SK-N-SH treated with all-trans-retinoic acid at 6 μM for 48 hours (cell line): ENCODE measurements around the gene RGS4.

ENCODE experiments used
- ATAC-seq: fragments of 200-7000 bp; cut with Tn5 transposase; 3 replicates; pipeline ENCODE4 v1.9.1; 2020; ENCODE audit warnings: mild to moderate bottlenecking, moderate library complexity
- ARNTL ChIP-seq: fragments of 450-650 bp; formaldehyde crosslinking; IDR thresholded peaks from 2 replicates; pipeline ENCODE4 v1.5.0; 2020; ENCODE audit warnings: low read depth, mild to moderate bottlenecking, moderate library complexity, borderline replicate concordance
- BACH2 ChIP-seq: fragments of 250-450 bp; sonication (Bioruptor Pico); IDR thresholded peaks from 2 replicates; pipeline ENCODE4 v1.9.0; 2021; ENCODE audit warnings: mild to moderate bottlenecking, borderline replicate concordance
- CSDC2 ChIP-seq: fragments of 250-450 bp; sonication (Bioruptor Pico); IDR thresholded peaks from 2 replicates; pipeline ENCODE4 v1.5.0; 2020; ENCODE audit warnings: mild to moderate bottlenecking, moderate library complexity
- ESRRG ChIP-seq: fragments of 250-450 bp; sonication (Bioruptor Pico); IDR thresholded peaks from 2 replicates; pipeline ENCODE4 v1.6.1; 2021; ENCODE audit warnings: mild to moderate bottlenecking
- GLIS3 ChIP-seq: fragments of 250-450 bp; sonication (Bioruptor Pico); IDR thresholded peaks from 2 replicates; pipeline ENCODE4 v1.5.0; 2020; ENCODE audit warnings: mild to moderate bottlenecking, moderate library complexity
- ISL1 ChIP-seq: fragments of 250-450 bp; sonication (Bioruptor Pico); IDR thresholded peaks from 2 replicates; pipeline ENCODE4 v2.1.2; 2022; ENCODE audit warnings: mild to moderate bottlenecking, moderate library complexity
- OSR1 ChIP-seq: fragments of 250-450 bp; sonication (Bioruptor Pico); IDR thresholded peaks from 2 replicates; pipeline ENCODE4 v1.8.0; 2022; ENCODE audit warnings: moderate library complexity, mild to moderate bottlenecking, inconsistent platforms
- PPARA ChIP-seq: fragments of 250-450 bp; sonication (Bioruptor Pico); IDR thresholded peaks from 2 replicates; pipeline ENCODE4 v1.5.0; 2020; ENCODE audit warnings: mild to moderate bottlenecking, borderline replicate concordance
- RARB ChIP-seq: fragments of 250-450 bp; sonication (Bioruptor Pico); IDR thresholded peaks from 2 replicates; pipeline ENCODE4 v1.8.0; 2021; ENCODE audit warnings: mild to moderate bottlenecking, moderate library complexity
- SNAI2 ChIP-seq: fragments of 250-450 bp; sonication (Bioruptor Pico); IDR thresholded peaks from 2 replicates; pipeline ENCODE4 v1.5.0; 2020; ENCODE audit warnings: mild to moderate bottlenecking, moderate library complexity
- TCF4 ChIP-seq: fragments of 250-450 bp; sonication (Bioruptor Pico); IDR thresholded peaks from 2 replicates; pipeline ENCODE4 v1.8.0; 2021; ENCODE audit warnings: mild to moderate bottlenecking, moderate library complexity, borderline replicate concordance
- TOX ChIP-seq: fragments of 250-450 bp; sonication (Bioruptor Pico); IDR thresholded peaks from 2 replicates; pipeline ENCODE4 v1.8.0; 2021; ENCODE audit warnings: mild to moderate bottlenecking, moderate library complexity, borderline replicate concordance
- ZC3H10 ChIP-seq: fragments of 250-450 bp; sonication (Bioruptor Pico); IDR thresholded peaks from 2 replicates; pipeline ENCODE4 v1.5.1; 2021; ENCODE audit warnings: mild to moderate bottlenecking, moderate library complexity
- ZFP3 ChIP-seq: fragments of 250-450 bp; sonication (Bioruptor Pico); IDR thresholded peaks from 2 replicates; pipeline ENCODE4 v1.5.0; 2020; ENCODE audit warnings: mild to moderate bottlenecking, moderate library complexity
- ZFP30 ChIP-seq: fragments of 450-650 bp; formaldehyde crosslinking; IDR thresholded peaks from 2 replicates; pipeline ENCODE4 v1.5.0; 2022; ENCODE audit warnings: mild to moderate bottlenecking, moderate library complexity
- ZNF565 ChIP-seq: fragments of 450-650 bp; formaldehyde crosslinking; conservative IDR thresholded peaks from 2 replicates; pipeline ENCODE4 v1.5.0; 2020; ENCODE audit warnings: low read depth, mild to moderate bottlenecking, moderate library complexity
- ZNF70 ChIP-seq: fragments of 450-650 bp; formaldehyde crosslinking; IDR thresholded peaks from 2 replicates; pipeline ENCODE4 v1.5.0; 2020; ENCODE audit warnings: mild to moderate bottlenecking, moderate library complexity
- ZNF8 ChIP-seq: fragments of 450-650 bp; formaldehyde crosslinking; IDR thresholded peaks from 2 replicates; pipeline ENCODE4 v1.5.0; 2020; ENCODE audit warnings: mild to moderate bottlenecking, moderate library complexity
- TF ChIP-seq, protein P1 (sequence below): fragments of 250-450 bp; sonication (Bioruptor Pico); IDR thresholded peaks from 2 replicates; pipeline ENCODE4 v1.5.1; 2021; ENCODE audit warnings: mild to moderate bottlenecking, moderate library complexity
- TF ChIP-seq, protein P2 (sequence below): fragments of 250-450 bp; sonication (Bioruptor Pico); IDR thresholded peaks from 2 replicates; pipeline ENCODE4 v1.8.0; 2020; ENCODE audit warnings: mild to moderate bottlenecking, moderate library complexity, borderline replicate concordance
- TF ChIP-seq, protein P3 (sequence below): fragments of 250-450 bp; sonication (Bioruptor Pico); IDR thresholded peaks from 2 replicates; pipeline ENCODE4 v1.8.0; 2021; ENCODE audit warnings: low read depth, mild to moderate bottlenecking, moderate library complexity, borderline replicate concordance
- TF ChIP-seq, protein P4 (sequence below): fragments of 250-450 bp; sonication (Bioruptor Pico); IDR thresholded peaks from 2 replicates; pipeline ENCODE4 v1.5.0; 2020; ENCODE audit warnings: mild to moderate bottlenecking, moderate library complexity
- TF ChIP-seq, protein P5 (sequence below): fragments of 250-450 bp; sonication (Bioruptor Pico); IDR thresholded peaks from 2 replicates; pipeline ENCODE4 v1.5.1; 2020; ENCODE audit warnings: low read depth, mild to moderate bottlenecking, moderate library complexity

Gene RGS4

DNA sequence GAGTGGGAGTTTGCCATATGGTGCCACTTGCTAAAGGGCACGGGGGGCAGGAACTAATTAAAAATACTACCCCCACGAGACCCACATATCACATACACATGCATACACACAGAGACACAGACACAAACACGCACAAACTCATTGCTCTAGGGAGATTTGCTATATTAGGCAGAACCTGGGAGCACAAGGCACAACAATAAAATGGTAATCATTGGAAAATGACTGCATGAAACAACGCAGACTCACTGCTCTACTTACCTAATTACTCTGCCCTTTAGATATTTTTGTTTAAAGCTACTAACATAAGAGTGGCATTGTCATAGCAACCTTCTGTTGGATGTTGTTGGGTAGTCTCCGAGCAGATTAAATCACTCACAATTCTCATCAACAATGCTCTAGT, 20.3 kb upstream of the RGS4 start:
- TF ChIP-seq ZNF565 (CRISPR knock-in tag) (no peak), TCF4 (CRISPR knock-in tag) (0 out of 2 replicates have a peak, but pooled peaks have one; percentile 16), ZFP30 (CRISPR knock-in tag) (no peak)
- ATAC-seq, result peak; percentile 22; the same call in 2 of the 3 replicates

DNA sequence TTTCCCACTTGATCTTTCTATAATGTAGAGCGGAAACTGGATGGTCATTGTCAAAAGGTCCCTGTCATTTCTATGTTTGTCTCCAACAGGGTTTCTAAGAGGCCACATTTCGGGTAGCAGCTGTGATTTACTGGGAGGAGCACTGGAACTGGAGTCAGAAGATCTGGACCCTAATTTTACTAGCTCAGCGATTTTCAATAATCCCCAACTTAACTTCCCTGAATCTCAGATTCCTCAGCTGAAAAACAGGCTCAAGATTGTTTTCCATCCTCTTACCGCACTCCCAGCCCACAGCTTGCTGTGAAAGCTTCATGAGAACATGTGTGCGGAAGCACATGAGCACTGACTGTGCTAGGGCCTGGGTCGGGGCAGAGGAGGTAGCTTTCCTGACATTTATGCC, 19.9 kb upstream of the RGS4 start:
- TF ChIP-seq SNAI2 (CRISPR knock-in tag), result peak; percentile 17; the same call in 1 of the 2 replicates
- TF ChIP-seq, protein P1, sequence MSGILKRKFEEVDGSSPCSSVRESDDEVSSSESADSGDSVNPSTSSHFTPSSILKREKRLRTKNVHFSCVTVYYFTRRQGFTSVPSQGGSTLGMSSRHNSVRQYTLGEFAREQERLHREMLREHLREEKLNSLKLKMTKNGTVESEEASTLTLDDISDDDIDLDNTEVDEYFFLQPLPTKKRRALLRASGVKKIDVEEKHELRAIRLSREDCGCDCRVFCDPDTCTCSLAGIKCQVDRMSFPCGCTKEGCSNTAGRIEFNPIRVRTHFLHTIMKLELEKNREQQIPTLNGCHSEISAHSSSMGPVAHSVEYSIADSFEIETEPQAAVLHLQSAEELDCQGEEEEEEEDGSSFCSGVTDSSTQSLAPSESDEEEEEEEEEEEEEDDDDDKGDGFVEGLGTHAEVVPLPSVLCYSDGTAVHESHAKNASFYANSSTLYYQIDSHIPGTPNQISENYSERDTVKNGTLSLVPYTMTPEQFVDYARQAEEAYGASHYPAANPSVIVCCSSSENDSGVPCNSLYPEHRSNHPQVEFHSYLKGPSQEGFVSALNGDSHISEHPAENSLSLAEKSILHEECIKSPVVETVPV (CRISPR knock-in tag), result no peak
- no peak for TF ChIP-seq RARB (CRISPR knock-in tag)
- no peak for TF ChIP-seq ARNTL (CRISPR knock-in tag)

DNA sequence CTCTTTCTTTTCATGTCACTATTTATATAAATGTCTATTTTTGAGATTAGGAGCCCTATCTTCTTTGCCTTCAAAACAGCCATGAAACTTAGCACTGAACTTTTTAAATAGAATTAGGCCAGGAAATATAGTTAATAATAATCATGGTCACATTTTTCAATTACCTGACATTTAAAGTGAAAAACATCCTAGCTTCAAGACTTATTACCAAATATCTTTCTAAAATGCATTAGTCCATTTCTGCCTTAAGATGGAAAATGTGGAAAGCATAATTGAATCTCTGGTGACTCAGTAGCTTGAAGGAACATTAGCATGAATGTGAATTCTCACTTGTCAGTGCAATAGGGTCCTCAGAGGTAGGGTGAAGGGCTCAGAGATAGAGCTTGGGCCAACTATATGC, 18.7 kb upstream of the RGS4 start:
- peak; percentile 100 for TF ChIP-seq ISL1
- no peak for TF ChIP-seq ZNF565 (CRISPR knock-in tag)
- 0 out of 2 replicates have a peak, but pooled peaks have one; percentile 7 for TF ChIP-seq ZFP3 (CRISPR knock-in tag)
- no peak for TF ChIP-seq ZNF70 (CRISPR knock-in tag)
- TF ChIP-seq ZFP30 (CRISPR knock-in tag), result no peak
- peak; percentile 98 for TF ChIP-seq ZC3H10 (CRISPR knock-in tag)
- TF ChIP-seq, protein P2, sequence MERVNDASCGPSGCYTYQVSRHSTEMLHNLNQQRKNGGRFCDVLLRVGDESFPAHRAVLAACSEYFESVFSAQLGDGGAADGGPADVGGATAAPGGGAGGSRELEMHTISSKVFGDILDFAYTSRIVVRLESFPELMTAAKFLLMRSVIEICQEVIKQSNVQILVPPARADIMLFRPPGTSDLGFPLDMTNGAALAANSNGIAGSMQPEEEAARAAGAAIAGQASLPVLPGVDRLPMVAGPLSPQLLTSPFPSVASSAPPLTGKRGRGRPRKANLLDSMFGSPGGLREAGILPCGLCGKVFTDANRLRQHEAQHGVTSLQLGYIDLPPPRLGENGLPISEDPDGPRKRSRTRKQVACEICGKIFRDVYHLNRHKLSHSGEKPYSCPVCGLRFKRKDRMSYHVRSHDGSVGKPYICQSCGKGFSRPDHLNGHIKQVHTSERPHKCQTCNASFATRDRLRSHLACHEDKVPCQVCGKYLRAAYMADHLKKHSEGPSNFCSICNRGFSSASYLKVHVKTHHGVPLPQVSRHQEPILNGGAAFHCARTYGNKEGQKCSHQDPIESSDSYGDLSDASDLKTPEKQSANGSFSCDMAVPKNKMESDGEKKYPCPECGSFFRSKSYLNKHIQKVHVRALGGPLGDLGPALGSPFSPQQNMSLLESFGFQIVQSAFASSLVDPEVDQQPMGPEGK (CRISPR knock-in tag), result peak; percentile 98
- TF ChIP-seq TCF4 (CRISPR knock-in tag), result peak; percentile 19; the same call in 1 of the 2 replicates
- no peak for TF ChIP-seq OSR1 (CRISPR knock-in tag)
- TF ChIP-seq, protein P1 (CRISPR knock-in tag), result no peak; the same call in 1 of the 2 replicates
- no peak for TF ChIP-seq CSDC2
- TF ChIP-seq RARB (CRISPR knock-in tag), result no peak
- no peak for TF ChIP-seq SNAI2 (CRISPR knock-in tag)
- no peak for TF ChIP-seq ESRRG
- TF ChIP-seq, protein P3, sequence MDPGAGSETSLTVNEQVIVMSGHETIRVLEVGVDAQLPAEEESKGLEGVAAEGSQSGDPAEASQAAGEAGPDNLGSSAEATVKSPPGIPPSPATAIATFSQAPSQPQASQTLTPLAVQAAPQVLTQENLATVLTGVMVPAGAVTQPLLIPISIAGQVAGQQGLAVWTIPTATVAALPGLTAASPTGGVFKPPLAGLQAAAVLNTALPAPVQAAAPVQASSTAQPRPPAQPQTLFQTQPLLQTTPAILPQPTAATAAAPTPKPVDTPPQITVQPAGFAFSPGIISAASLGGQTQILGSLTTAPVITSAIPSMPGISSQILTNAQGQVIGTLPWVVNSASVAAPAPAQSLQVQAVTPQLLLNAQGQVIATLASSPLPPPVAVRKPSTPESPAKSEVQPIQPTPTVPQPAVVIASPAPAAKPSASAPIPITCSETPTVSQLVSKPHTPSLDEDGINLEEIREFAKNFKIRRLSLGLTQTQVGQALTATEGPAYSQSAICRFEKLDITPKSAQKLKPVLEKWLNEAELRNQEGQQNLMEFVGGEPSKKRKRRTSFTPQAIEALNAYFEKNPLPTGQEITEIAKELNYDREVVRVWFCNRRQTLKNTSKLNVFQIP (CRISPR knock-in tag), result peak; percentile 95; the same call in 1 of the 2 replicates
- no peak for TF ChIP-seq GLIS3 (CRISPR knock-in tag)
- no peak for TF ChIP-seq TOX (CRISPR knock-in tag)
- no peak for TF ChIP-seq ARNTL (CRISPR knock-in tag)
- no peak for TF ChIP-seq ZNF8
- TF ChIP-seq, protein P4, sequence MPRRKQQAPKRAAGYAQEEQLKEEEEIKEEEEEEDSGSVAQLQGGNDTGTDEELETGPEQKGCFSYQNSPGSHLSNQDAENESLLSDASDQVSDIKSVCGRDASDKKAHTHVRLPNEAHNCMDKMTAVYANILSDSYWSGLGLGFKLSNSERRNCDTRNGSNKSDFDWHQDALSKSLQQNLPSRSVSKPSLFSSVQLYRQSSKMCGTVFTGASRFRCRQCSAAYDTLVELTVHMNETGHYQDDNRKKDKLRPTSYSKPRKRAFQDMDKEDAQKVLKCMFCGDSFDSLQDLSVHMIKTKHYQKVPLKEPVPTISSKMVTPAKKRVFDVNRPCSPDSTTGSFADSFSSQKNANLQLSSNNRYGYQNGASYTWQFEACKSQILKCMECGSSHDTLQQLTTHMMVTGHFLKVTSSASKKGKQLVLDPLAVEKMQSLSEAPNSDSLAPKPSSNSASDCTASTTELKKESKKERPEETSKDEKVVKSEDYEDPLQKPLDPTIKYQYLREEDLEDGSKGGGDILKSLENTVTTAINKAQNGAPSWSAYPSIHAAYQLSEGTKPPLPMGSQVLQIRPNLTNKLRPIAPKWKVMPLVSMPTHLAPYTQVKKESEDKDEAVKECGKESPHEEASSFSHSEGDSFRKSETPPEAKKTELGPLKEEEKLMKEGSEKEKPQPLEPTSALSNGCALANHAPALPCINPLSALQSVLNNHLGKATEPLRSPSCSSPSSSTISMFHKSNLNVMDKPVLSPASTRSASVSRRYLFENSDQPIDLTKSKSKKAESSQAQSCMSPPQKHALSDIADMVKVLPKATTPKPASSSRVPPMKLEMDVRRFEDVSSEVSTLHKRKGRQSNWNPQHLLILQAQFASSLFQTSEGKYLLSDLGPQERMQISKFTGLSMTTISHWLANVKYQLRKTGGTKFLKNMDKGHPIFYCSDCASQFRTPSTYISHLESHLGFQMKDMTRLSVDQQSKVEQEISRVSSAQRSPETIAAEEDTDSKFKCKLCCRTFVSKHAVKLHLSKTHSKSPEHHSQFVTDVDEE (CRISPR knock-in tag), result no peak
- TF ChIP-seq, protein P5, sequence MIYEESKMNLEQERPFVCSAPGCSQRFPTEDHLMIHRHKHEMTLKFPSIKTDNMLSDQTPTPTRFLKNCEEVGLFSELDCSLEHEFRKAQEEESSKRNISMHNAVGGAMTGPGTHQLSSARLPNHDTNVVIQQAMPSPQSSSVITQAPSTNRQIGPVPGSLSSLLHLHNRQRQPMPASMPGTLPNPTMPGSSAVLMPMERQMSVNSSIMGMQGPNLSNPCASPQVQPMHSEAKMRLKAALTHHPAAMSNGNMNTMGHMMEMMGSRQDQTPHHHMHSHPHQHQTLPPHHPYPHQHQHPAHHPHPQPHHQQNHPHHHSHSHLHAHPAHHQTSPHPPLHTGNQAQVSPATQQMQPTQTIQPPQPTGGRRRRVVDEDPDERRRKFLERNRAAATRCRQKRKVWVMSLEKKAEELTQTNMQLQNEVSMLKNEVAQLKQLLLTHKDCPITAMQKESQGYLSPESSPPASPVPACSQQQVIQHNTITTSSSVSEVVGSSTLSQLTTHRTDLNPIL (CRISPR knock-in tag), result no peak
- TF ChIP-seq BACH2 (CRISPR knock-in tag), result no peak
- no peak for TF ChIP-seq PPARA
- peak; percentile 65 for ATAC-seq

More for the DNA sequence above, 19.9 kb upstream of the RGS4 start:
- ATAC-seq, result no peak
